Stimulated activated CD4-positive, alpha-beta T cell treated with anti-CD3 and anti-CD28 coated beads, Interleukin-2, amount 100 ng/mL, for 4 hours (primary cell): ENCODE data around the gene CNIH1.
A peak's percentile ranks its signal among the peaks of the same experiment; 100 is the strongest.

Experiments used
- DNase-seq: peaks from one replicate; pipeline ENCODE4 v3.0.0-alpha.2; 2020; ENCODE audit warnings: low read depth

Gene CNIH1

GRCh38 chr14:54440873-54441868, at the start of gene CNIH1:
Gene CNIH1, minus strand, starts transcription at chr14:54441374. Its CDS starts 47 bp downstream, at chr14:54441327.
- DNase-seq: peak; percentile 83

- no peak for DNase-seq
These were observed 49.4 kb upstream of the CNIH1 start for GRCh38 chr14:54490445-54491175.

DNA sequence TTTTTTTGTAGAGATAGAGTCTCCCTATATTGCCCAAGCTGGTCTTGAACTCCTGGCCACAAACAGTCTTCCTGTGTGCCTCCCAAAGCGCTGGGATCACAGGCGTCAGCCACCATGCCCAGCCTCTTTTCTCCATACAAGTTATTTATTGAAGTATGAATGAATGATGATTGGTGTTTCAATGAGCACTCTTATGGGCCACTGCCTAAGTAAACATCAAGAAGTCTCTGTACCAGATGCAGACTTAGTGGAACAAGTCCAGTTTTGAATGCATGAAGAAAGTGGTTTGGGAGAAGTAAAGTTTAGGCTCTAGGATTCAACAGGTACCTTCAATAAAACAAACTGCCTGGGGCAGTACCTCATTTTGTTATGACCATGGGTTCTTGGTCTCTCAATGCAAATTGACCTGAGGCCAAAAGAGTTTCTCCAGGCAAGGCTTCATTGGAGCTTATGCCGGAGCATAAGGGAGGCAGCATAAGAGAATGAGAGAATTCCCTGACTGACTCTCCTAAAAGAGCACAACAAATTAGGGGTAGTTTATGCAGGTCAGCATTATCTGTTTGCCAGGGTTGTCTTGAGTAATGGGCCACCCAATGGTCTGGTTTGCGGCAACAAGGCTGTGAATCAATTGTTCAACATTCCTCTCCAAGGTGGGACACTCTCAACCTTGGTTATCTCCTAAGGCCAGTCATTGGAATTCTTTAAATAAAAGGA, 48.7 kb upstream of the CNIH1 start:
- no peak for DNase-seq

- DNase-seq: no peak
These were observed 48.1 kb upstream of the CNIH1 start for GRCh38 chr14:54489318-54489683.

DNA sequence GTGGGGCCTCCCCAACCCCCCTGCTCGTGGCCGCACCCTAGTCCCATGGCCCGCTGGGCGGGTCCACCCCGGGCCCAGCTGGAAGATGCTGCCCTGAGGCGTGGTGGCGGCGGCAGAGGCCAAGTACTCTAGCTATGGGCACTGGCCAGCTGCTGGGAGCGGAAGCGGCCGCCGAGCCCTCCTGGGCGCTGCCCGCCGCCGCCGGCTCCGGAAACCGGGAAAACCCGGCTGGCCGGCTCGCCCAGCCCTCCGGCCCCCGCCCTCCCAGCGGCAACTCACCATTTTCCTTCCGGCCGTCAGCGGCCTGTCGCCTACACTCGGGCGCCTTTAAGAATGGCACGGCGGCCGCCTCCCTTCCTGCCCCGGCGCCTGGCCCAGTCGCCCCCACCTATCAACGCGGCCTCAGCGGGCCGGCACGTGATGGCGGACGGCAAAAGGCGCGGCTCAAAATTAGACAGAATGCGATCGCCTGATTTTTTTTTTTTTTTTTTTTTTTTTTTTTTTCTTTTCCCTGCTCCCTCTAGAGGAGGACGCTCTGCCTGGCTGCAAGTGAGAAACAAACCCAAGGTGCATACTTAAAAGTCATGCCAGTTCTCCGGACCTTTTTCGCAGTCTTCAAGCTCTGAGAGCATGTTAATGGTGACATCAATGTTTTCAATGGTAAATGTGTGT, 47.6 kb upstream of the CNIH1 start, which contains the start of gene GMFB:
Gene GMFB (minus strand): TSS at position 335 of the 672 bp plus-strand sequence. CDS start 53 bp downstream, at position 282.
- peak; percentile 80 for DNase-seq

GRCh38 chr14:54488318-54488645, 47.1 kb upstream of the CNIH1 start:
- no peak for DNase-seq

- no peak for DNase-seq
These were observed 46.6 kb upstream of the CNIH1 start for GRCh38 chr14:54487771-54488170.

DNA sequence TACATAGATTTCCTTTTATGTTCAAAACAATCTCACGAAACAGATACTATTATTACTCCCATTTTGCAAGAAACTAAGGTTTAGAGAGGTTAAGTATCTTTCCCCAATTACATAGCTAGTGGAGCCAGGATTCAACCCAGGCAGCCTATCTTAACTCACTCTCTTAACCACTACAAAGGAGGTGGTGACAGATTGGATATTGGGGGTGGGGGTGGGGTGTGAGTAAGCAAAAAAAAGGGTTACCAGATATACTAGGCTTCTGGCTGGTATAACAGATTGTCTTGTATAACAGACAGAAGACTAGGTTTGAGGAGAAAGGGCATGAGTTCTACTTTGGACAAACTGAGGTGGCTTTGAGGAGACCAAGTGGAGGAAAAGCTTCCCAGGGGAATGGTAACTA, 45.5 kb upstream of the CNIH1 start:
- no peak for DNase-seq

DNA sequence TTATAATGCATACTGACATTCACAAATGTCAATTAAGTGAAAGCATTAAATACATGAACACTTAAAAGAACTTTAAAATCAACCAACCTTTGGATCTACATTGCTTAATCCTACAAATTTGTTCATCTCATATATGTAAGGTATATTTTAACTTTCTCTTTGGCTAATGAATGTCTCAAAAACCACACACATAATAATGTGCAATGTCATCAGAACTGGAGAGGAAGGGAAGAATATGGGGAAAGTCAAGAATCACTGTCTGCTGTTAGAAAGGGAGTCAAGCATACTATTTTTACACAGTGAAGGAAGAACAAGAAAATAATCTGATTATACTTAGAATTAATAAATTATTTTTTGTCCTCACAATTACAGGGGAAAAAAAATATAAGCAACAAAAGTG, 42.7 kb upstream of the CNIH1 start:
- no peak for DNase-seq

DNA sequence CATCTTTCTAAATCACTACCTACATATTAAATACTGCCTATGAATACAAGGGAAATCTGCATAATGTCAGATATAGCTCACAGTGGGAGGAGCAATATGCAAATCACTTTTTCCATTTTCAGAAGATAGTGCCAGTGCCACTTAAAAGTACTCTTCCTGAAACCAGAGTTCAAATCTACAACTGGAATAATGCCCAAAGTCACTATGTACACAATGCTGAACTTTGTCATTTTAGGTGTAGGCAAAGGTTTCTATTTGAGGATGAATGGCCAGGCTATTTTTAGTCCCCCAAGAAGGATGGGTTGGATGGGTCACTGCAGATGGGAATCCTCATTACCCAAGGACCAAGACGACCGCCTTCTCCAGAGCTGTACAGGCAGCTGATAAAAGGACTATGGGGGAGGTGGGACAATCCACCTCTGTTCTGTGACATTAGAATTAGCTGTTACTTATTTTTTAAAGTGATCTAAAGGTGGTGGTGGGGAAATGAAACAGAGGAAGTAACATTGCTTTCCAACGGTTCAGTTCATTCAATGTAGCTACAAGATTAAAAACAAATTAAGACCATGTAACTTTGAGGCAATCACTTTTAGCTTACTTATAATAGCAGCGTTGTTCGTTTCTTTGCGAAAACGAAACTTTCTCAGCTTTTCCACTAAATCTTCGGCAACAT, 42.0 kb upstream of the CNIH1 start:
- no peak for DNase-seq

DNA sequence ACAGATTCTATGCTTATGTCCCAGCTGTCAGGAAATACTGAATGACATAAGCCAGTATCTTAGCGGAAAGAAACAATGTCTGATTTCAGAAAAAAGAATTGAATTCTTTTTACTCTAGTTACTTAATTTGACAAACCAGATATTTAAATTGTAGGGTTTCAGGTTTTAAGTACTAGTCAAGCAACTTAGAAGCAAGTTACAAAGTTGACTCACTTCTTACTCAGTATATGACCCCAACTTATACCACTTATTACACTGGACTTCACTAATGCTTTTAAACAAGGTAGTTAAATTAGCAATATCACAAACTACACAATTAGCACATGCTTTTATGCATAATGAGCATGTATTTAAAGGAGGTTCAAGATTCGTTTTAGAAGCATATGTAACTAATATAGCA, 40.5 kb upstream of the CNIH1 start:
- DNase-seq: no peak

GRCh38 chr14:54480830-54481562, 39.8 kb upstream of the CNIH1 start:
- DNase-seq: no peak

DNA sequence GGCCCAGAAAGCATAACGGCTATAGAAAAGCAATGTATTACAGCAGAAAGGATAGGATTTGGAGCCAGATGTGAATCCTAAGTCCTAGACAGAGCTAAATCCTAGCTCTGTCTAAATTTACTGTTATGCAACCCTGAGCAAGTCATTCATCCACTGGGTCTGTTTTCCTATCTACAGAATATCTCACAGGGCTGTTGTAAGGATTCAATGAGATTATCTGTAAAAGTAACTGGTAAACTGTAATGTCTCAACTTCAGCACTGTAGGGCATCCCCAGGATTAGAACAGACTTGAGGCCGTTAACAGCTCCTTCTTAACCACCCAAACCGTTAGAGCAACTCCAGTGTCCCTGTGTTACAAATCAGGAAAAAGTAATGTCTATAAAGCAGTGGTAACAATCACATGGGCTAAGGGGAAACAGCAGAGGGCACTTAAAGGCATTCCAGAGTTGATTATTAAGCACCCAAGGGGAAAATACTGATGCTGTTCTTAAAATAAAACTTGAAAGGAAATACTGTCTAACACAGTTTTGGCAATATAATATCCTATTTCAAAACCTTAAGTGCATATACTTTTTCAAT, 37.6 kb upstream of the CNIH1 start:
- DNase-seq: no peak

- no peak for DNase-seq
These were observed 34.7 kb upstream of the CNIH1 start for GRCh38 chr14:54475911-54476310.

- no peak for DNase-seq
These were observed 34.2 kb upstream of the CNIH1 start for GRCh38 chr14:54475187-54475899.

GRCh38 chr14:54474232-54474793, 33.1 kb upstream of the CNIH1 start:
- no peak for DNase-seq

DNA sequence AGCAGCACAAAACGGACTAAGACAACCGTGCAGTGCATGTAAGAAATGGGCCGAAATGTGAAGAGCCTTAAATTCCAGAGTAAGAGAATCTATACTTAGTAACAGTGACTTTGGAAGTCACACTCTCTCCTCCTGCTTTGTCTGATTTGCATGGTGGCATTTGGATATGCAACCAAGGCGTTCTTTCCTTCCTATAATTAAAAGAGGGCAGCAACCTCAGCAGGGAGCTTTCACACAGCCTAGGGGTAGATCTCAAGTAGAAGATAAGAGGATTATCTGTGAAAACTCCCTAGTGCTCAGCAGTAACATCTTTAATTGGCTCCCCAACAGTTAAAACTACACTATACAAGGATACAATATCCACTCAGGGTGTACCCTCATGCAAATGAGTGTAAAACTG, 31.1 kb upstream of the CNIH1 start:
- DNase-seq: no peak

DNA sequence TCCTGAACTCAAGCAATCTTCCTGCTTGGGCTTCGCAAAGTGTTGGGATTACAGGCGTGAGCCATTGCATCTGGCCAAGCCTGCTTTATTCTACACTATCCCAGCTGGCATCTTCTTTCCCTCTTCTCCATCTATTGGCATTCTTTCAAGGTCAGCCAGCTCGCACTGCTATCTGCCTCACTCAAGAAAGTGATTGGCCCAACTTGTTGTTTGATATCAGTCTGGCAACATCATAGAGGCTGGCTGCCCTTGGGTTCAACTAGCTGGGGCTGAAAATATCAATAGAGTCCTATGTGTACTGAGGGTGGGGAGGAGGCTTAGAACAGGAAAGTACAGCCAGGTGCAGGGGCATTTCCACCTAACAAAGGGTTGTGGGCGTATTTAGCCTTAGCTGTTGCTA, 30.5 kb upstream of the CNIH1 start:
- no peak for DNase-seq

DNA sequence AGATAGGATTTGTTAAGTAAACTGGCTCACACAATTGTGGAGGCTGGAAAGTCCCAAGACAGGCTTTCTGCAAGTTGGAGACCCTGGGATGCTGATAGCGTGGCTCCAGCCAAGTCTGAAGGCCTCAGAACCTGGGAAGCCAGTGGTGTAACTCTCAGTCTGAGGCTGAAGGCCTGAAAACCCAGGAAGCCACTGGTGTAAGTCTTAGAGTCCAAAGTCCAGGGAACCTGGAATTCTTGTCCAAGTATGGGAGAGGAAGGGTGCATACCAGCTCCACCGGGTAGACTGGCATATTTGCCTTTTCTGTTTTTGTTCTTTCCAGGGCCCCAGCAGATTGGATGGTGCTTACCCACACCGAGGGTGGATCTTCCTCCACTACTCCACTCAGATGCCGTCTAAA, 29.5 kb upstream of the CNIH1 start:
- no peak for DNase-seq
